Neuronal stem cell (in vitro differentiated cells): ENCODE data around the gene CDH15.

ENCODE experiments used
- DNase-seq: peaks from one replicate; pipeline ENCODE4 v3.0.0-alpha.2; 2013; ENCODE audit warnings: low spot score
- H2AFZ ChIP-seq: one replicate; pipeline ENCODE4 v1.6.1; 2013; ENCODE audit warnings: mild to moderate bottlenecking, low read length, inconsistent platforms
- H2AK5ac ChIP-seq: 2 replicates; pipeline ENCODE4 v1.6.1; 2013; ENCODE audit warnings: low read depth, mild to moderate bottlenecking, inconsistent platforms, low read length, moderate library complexity, mixed read lengths
- H2BK120ac ChIP-seq: 2 replicates; pipeline ENCODE4 v1.6.1; 2013; ENCODE audit warnings: low read depth, mild to moderate bottlenecking, inconsistent platforms, low read length, moderate library complexity, mixed read lengths
- H2BK12ac ChIP-seq: one replicate; pipeline ENCODE4 v1.6.1; 2013; ENCODE audit warnings: low read length, inconsistent platforms
- H2BK15ac ChIP-seq: 2 replicates; pipeline ENCODE4 v1.6.1; 2013; ENCODE audit warnings: mild to moderate bottlenecking, low read length, inconsistent platforms, mixed read lengths
- H2BK5ac ChIP-seq: one replicate; pipeline ENCODE4 v1.6.1; 2013; ENCODE audit warnings: inconsistent platforms, mild to moderate bottlenecking, low read length, moderate library complexity
- H3K14ac ChIP-seq: one replicate; pipeline ENCODE4 v1.6.1; 2013; ENCODE audit warnings: low read length, inconsistent platforms
- H3K18ac ChIP-seq: 2 replicates; pipeline ENCODE4 v1.6.1; 2013; ENCODE audit warnings: low read length, inconsistent platforms
- H3K23ac ChIP-seq: 2 replicates; pipeline ENCODE4 v1.6.1; 2013; ENCODE audit warnings: low read depth, mild to moderate bottlenecking, mixed read lengths, low read length, inconsistent platforms; ENCODE audit not compliant: poor library complexity
- H3K27ac ChIP-seq: replicated peaks from 3 replicates; pipeline ENCODE4 v1.5.1; 2013; ENCODE audit warnings: low read length, inconsistent platforms
- H3K27me3 ChIP-seq, 3 experiments: 2 replicates each; pipeline ENCODE4 v1.6.1; 2013; ENCODE audit warnings: low read length in 3 of 3, mild to moderate bottlenecking in 2 of 3, inconsistent platforms in 1 of 3, low read depth in 1 of 3, mixed read lengths in 1 of 3, moderate library complexity in 1 of 3; ENCODE audit not compliant: control insufficient read depth in 3 of 3, insufficient read depth in 3 of 3
- H3K36me3 ChIP-seq, 2 donors: replicated peaks in 1 of 2; 2 replicates each; pipeline ENCODE4 v1.6.1; 2013; ENCODE audit warnings: low read length in 2 of 2; ENCODE audit not compliant: control insufficient read depth in 2 of 2, insufficient read depth in 2 of 2
- H3K4ac ChIP-seq: 2 replicates; pipeline ENCODE4 v1.6.1; 2013; ENCODE audit warnings: inconsistent platforms, mild to moderate bottlenecking, low read length, moderate library complexity
- H3K4me1 ChIP-seq, 2 donors: 1 replicate in 1 of 2; 2 replicates in 1 of 2; pipeline ENCODE4 v1.6.1; 2013; ENCODE audit warnings: low read length in 2 of 2, low read depth in 1 of 2; ENCODE audit not compliant: control insufficient read depth in 2 of 2, insufficient read depth in 1 of 2
- H3K4me2 ChIP-seq: one replicate; pipeline ENCODE4 v1.6.1; 2013; ENCODE audit warnings: mild to moderate bottlenecking, low read length, inconsistent platforms; ENCODE audit not compliant: insufficient read depth, poor library complexity, severe bottlenecking
- H3K4me3 ChIP-seq, 2 donors: 2 replicates each; pipeline ENCODE4 v1.5.1; 2013; ENCODE audit warnings: low read length in 2 of 2, mild to moderate bottlenecking in 2 of 2, inconsistent platforms in 1 of 2, moderate library complexity in 1 of 2
- H3K79me1 ChIP-seq: one replicate; pipeline ENCODE4 v1.6.1; 2013; ENCODE audit warnings: low read depth, mild to moderate bottlenecking, inconsistent platforms, low read length, moderate library complexity
- H3K9ac ChIP-seq: one replicate; pipeline ENCODE4 v1.6.1; 2013; ENCODE audit warnings: mild to moderate bottlenecking, low read depth, low read length, inconsistent platforms; ENCODE audit not compliant: poor library complexity
- H3K9me3 ChIP-seq, 2 donors: replicated peaks in 1 of 2; 2 replicates each; pipeline versions ENCODE3 to v1.6.1; 2013; ENCODE audit warnings: low read length in 2 of 2, mild to moderate bottlenecking in 2 of 2, inconsistent platforms in 1 of 2, low read depth in 1 of 2, mixed read lengths in 1 of 2, moderate library complexity in 1 of 2; ENCODE audit not compliant: control insufficient read depth in 2 of 2, insufficient read depth in 1 of 2
- H4K8ac ChIP-seq: one replicate; pipeline ENCODE4 v1.6.1; 2013; ENCODE audit warnings: low read depth, mild to moderate bottlenecking, inconsistent platforms, low read length, moderate library complexity
- H4K91ac ChIP-seq: one replicate; pipeline ENCODE4 v1.6.1; 2013; ENCODE audit warnings: low read length, low read depth, mild to moderate bottlenecking, inconsistent platforms; ENCODE audit not compliant: poor library complexity
- WGBS, 2 donors: extraction: QIAGEN DNeasy Blood & Tissue Kit; methylation state at CpG; one replicate each; pipeline ENCODE4 v1.1.7; 2013; ENCODE audit warnings: missing lambda C conversion rate in 2 of 2, mixed read lengths in 1 of 2; ENCODE audit not compliant: insufficient read length in 2 of 2, insufficient replicate concordance in 1 of 2; ENCODE audit errors: extremely low coverage in 2 of 2; 5-methylcytosine and 5-hydroxymethylcytosine counted together

Gene CDH15

GRCh38 chr16:89155184-89155679, 16.3 kb upstream of the CDH15 start:
- Histone ChIP-seq H3K18ac (peak overlapping the region; percentile 67), H2AK5ac (no peak overlapping the region), H2BK5ac (no peak overlapping the region), H3K4me3 (no peak overlapping the region), H4K91ac (peak overlapping the region; percentile 2), H3K27ac (no peak overlapping the region), H3K79me1 (no peaks in the 10 kb centered on the region), H2AFZ (no peak overlapping the region), H3K36me3 (peaks cover 3 to 14% of the 10 kb centered on the region in 2 donors), H4K8ac (no peak overlapping the region), H2BK12ac (peak overlapping the region; percentile 52), H3K9me3 (peaks cover 0 to 10% of the 10 kb centered on the region in 2 donors), H3K14ac (no peak overlapping the region), H3K4ac (no peak overlapping the region), H3K4me1 (no peaks in the 10 kb centered on the region), H2BK120ac (no peak overlapping the region), H3K23ac (peak overlapping the region; percentile 95), H3K27me3 (peaks cover 0 to 2% (median 0%) of the 10 kb centered on the region in 3 experiments), H2BK15ac (no peak overlapping the region), H3K9ac (peak overlapping the region; percentile 39), H3K4me2 (no peak overlapping the region)
- DNase-seq, result no peak
- no CpG with 5 or more reads among the region's 19 CpGs for WGBS, 2 donors

GRCh38 chr16:89155851-89156739, 15.5 kb upstream of the CDH15 start:
- Histone ChIP-seq H2AFZ (no peak overlapping the region), H3K4ac (no peak overlapping the region), H3K27me3 (peaks cover 0 to 2% (median 0%) of the 10 kb centered on the region in 3 experiments), H3K36me3 (peaks cover 2 to 7% of the 10 kb centered on the region in 2 donors), H2BK5ac (peak overlapping the region; percentile 82), H3K4me3 (no peak overlapping the region), H4K91ac (no peak overlapping the region), H3K79me1 (no peaks in the 10 kb centered on the region), H3K27ac (no peak overlapping the region), H3K9ac (peak overlapping the region; percentile 30), H3K23ac (peak overlapping the region; percentile 31), H4K8ac (no peak overlapping the region), H3K9me3 (peaks cover 0 to 9% of the 10 kb centered on the region in 2 donors), H3K4me2 (no peak overlapping the region), H2BK12ac (peak overlapping the region; percentile 41), H2AK5ac (peak overlapping the region; percentile 56), H2BK15ac (no peak overlapping the region), H2BK120ac (no peak overlapping the region), H3K14ac (no peak overlapping the region), H3K18ac (peak overlapping the region; percentile 25), H3K4me1 (no peaks in the 10 kb centered on the region)
- no peak for DNase-seq
- no CpG with 5 or more reads among the region's 24 CpGs for WGBS, 2 donors

GRCh38 chr16:89156740-89157645, 14.6 kb upstream of the CDH15 start:
- WGBS, 2 donors, result no CpG with 5 or more reads among the region's 26 CpGs

More at GRCh38 chr16:89156740-89157645, 14.6 kb upstream of the CDH15 start:
- no peaks in the 10 kb centered on the region for H3K4me1 ChIP-seq
- no peak overlapping the region for H4K91ac ChIP-seq
- no peak overlapping the region for H2BK15ac ChIP-seq
- H3K4me2 ChIP-seq, result no peak overlapping the region
- H3K27me3 ChIP-seq, result peaks cover 0 to 2% (median 0%) of the 10 kb centered on the region in 3 experiments
- H3K4ac ChIP-seq, result no peak overlapping the region
- H2BK12ac ChIP-seq, result peak overlapping the region; percentile 73
- H3K27ac ChIP-seq, result no peak overlapping the region
- no peak overlapping the region for H2AFZ ChIP-seq
- DNase-seq, result no peak
- peaks cover 2% of the 10 kb centered on the region for H3K79me1 ChIP-seq
- H3K23ac ChIP-seq, result peak overlapping the region; percentile 6
- H3K14ac ChIP-seq, result peak overlapping the region; percentile 90
- H2AK5ac ChIP-seq, result peak overlapping the region; percentile 56
- peak overlapping the region in 1 of 2 donors; percentile 18 for H3K4me3 ChIP-seq
- H3K9me3 ChIP-seq, result peaks cover 0 to 12% of the 10 kb centered on the region in 2 donors
- peaks cover under 1% of the 10 kb centered on the region in 2 donors for H3K36me3 ChIP-seq
- H3K9ac ChIP-seq, result peak overlapping the region; percentile 65
- H3K18ac ChIP-seq, result peak overlapping the region; percentile 53
- no peak overlapping the region for H2BK120ac ChIP-seq
- no peak overlapping the region for H4K8ac ChIP-seq
- peak overlapping the region; percentile 82 for H2BK5ac ChIP-seq
